Measurements from ENCODE around the gene IL32.
"Not testable (repeated sequence)": the region's sequence is repeated elsewhere in the genome, so short reads cannot be mapped to it uniquely, and the experiment has no call there.

The IL32 gene

GRCh38 chr16:3028716-3029319 is 36.6 kb upstream of the IL32 start:
- DNase-seq: no peak

GRCh38 chr16:3029491-3030221 is 35.8 kb upstream of the IL32 start:
- no peak for DNase-seq

- no peak for DNase-seq
Observed at GRCh38 chr16:3030222-3031212, 34.9 kb upstream of the IL32 start.

- no peak for DNase-seq
Observed at GRCh38 chr16:3032624-3033023, 32.8 kb upstream of the IL32 start.

- no peak for DNase-seq
Observed at GRCh38 chr16:3035289-3035971, 30.0 kb upstream of the IL32 start.

GRCh38 chr16:3035972-3036725 is 29.3 kb upstream of the IL32 start:
- no peak for DNase-seq

- DNase-seq: no peak
Observed at GRCh38 chr16:3036726-3037315, 28.6 kb upstream of the IL32 start, which contains the start of gene BICDL2. TSS of gene BICDL2 (minus strand) at chr16:3036944. CDS start at chr16:3035496, 1,448 bp downstream.

- DNase-seq: no peak
Observed at GRCh38 chr16:3038256-3038655, 27.2 kb upstream of the IL32 start.

- no peak for DNase-seq
Observed at GRCh38 chr16:3038896-3039295, 26.5 kb upstream of the IL32 start.

- DNase-seq: no peak
Observed at GRCh38 chr16:3042376-3042775, 23.1 kb upstream of the IL32 start.

GRCh38 chr16:3044708-3045107 is 20.7 kb upstream of the IL32 start:
- DNase-seq: no peak

GRCh38 chr16:3045758-3046640 is 19.4 kb upstream of the IL32 start, which contains the start of gene MMP25:
TSS of gene MMP25 (plus strand) at chr16:3046561. CDS start at chr16:3046918, 357 bp downstream.
- no peak for DNase-seq

- DNase-seq: no peak
Observed at GRCh38 chr16:3046641-3047386, 18.6 kb upstream of the IL32 start.

- no peak for DNase-seq
Observed at GRCh38 chr16:3047387-3047720, 18.1 kb upstream of the IL32 start.

- no peak for DNase-seq
Observed at GRCh38 chr16:3049921-3050481, 15.4 kb upstream of the IL32 start.

- DNase-seq: no peak
Observed at GRCh38 chr16:3050487-3050886, 15.0 kb upstream of the IL32 start.

- no peak for DNase-seq
Observed at GRCh38 chr16:3051009-3051408, 14.4 kb upstream of the IL32 start.

- no peak for DNase-seq
Observed at GRCh38 chr16:3051494-3051893, 13.9 kb upstream of the IL32 start.

- DNase-seq: not testable (repeated sequence)
Observed at GRCh38 chr16:3052571-3053329, 12.7 kb upstream of the IL32 start.
